Stimulated activated CD8-positive, alpha-beta memory T cell treated with anti-CD3 and anti-CD28 coated beads, Interleukin-4, amount 100 ng/mL, for 24 hours (primary cell): ENCODE measurements around the gene RPS10.
"Not testable (repeated sequence)": the region's sequence is repeated elsewhere in the genome, so short reads cannot be mapped to it uniquely, and the experiment has no call there.

ENCODE experiments used
- DNase-seq: peaks from one replicate; pipeline ENCODE4 v3.0.0-alpha.2; 2020; ENCODE audit warnings: low read depth

The RPS10 gene

DNA sequence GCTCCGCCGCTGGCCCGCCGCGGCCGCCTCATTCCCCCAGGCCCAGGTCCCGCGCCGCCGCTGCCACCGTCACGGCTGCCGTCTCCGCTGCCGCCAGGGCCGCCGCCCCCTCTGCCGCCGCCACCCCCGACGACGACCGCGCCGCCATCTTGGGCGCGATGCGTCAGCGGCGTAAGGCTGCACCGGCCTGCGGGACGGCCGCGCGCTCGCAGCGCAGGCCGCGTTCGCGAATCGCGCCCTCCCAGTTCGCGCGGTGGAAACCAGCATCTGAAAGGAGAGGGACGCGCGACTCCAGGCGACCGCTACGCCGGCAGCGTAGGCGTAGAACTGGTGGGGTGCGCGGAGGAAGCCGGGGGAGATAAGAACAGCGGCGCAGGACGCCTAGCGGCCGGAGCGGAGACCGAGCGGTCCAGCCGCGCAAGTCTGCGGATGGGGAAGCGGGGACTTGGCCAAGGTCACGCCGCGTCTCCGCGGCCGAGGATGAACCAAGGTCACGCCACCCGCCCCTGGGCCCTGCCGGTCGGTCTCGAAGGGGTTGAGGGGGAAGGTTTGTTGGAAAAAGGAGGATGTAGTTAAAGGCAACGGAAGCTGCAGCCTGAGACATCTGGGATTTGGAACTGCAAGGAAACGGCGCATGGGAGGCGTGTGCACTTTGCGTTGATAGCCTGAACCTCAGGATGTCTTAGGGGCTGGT lies 33.2 kb downstream of the RPS10 start, which contains the start of gene NUDT3:
Gene NUDT3 (minus strand): TSS at position 173 of the 694 bp plus-strand sequence. CDS start 307 bp downstream, outside the sequence.
- peak; percentile 87 for DNase-seq

DNA sequence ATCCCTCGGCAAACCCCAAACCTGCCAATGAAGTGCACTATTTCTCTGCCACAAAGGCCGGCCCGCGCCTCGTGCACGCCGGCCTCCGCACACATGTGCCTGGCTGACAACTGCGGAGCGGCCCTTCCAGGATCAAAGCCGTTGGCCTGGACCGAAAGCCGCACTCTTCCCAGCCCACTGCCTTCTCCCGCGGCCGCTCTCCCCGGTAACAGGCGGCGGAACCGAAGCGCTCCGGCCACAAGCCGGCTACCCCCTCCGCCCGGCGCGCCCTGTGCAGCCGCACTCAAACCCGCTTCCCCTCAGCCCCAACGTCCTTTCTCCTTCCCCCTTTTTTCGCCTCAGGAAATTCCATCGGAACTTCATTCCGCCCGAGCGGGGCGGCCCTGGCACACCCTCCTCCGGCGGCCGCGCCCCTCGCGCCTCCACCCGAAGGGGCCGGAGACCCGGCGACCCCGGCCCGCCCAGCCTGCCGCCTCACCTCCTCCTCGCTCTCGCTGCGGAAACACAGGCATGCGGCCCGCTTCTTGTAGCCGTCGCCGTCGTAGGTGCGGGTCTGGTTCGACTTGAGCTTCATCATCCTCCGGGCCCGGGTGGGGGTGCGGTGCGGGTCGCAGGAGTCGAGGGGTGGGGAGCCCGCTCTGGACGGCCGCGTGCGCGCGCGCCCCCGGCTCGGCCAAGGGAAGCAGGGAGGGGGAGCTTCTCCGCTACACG lies 33.9 kb downstream of the RPS10 start:
- peak; percentile 33 for DNase-seq

DNA sequence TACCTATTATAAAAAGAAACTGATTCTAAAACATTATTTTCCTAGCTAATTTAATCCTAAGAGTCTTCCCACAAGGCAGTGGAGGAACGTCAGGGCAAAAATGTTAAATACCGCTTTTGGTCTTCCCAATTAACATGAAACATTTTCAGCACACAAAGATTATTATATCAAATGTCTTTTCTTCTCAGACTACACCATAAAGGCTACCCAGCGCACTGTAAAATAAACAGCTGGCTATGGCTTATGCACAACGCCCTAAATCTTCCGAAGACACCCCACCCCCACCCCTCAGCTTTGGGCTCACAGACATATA lies 34.4 kb downstream of the RPS10 start:
- no peak for DNase-seq

DNA sequence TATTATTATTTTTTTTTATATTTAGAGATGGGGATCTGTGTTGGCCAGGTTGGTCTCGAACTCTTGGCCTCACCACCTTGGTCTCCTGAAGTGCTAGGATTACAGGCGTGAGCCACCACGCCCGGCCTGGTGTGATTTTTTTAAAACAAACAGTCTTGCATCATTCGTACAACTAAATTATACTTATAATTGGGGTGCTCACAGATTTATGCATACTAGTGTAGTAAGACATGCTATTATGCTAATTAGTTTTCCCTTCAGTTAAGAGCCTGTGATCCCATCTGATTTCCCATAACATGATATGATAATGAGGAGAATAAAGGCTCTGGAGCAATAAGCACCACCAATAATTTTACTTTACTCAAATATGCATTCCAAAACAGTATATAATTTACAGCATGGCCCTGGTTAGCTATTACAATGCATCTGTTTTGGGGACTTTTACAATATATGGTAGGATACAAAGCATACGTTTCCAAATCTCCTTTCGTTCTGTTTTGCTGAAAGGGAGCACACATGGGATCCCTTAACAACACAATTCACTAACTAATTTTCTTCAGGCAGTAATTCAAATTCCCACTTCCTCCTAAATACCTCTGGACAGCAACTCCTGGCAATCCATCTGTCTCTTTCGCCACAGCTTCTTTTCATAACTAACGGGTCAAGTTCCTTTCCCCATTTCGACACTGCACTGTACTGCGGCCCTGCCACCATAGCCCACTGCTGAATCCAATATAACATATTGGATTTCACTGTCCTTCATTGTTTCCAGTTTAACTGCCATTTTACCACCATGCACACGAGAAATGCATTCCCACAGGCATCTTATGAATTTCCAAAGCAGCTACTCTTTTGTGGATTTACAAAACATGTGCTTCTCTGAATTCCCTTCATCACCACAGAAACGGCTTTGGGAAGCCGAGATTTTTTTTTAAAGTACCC lies 35.1 kb downstream of the RPS10 start:
- no peak for DNase-seq

DNA sequence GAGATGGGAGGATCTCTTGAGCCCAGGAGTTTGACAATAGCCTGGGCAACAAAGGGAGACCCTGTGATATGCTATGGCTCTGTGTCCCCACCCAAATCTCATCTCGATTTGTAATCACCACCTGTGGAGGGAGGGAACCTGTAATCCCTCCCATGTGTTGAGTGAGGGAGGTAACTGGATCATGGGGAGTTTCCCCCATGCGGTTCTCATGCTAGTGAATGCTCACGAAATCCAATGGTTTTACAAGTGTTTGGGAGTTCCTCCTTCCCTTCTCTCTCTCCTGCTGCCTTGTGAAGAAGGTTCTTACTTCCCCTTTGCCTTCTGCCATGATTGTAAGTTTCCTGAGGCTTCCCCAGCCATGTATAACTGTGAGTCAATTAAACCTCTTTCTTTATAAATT lies 36.8 kb downstream of the RPS10 start:
- no peak for DNase-seq

DNA sequence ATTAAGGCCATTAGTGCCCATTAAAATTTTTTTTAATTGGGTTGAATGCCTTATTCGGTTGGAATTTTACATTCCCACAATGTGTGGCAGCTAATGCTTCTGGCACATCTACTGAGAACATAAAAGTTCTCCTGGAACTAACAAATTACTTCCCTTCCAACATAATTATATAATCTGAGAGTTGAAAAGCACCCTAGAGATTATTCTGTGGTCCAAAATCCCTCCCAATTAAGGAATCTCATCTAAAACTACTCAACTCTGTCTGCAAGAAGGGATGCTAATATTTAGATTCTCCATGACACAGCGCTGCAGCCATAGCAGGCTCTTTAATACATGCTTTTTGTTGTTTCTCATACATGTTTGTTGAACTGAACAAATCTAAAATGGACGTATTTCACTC lies 37.4 kb downstream of the RPS10 start:
- no peak for DNase-seq

DNA sequence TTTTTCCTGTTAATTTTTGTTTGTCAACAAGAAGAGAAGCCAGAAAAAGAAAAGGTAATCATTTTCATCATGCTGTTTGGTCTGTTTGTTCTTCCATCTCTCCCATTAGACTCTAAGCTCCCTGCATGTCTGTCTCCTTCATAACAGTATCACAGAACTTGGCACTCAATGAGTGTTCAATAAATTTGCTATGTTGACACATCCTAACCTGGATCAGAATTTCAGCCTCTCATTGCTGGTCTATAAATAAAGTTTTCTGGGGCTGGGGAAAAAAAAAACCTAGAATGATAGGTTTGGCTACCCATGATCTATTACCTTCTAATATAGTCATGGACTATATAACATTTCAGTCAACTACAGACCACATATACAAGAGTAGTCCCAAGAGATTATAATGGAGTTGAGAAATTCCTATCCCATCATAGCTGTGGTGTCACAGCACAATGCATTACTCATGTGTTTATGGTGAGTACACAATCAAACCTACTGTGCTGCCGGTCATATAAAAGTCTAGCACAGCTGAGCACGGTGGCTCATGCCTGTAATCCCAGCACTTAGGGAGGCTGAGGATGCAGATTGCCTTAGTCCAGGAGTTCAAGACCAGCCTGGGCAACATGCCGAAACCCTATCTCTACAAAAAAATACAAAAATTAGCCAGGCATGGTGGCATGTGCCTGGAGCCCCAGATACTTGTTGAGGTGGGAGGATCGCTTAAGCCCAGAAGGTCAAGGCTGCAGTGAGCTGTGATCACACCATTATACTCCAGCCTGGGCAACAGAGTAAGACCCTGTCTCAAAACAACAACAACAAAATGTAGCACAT lies 39.3 kb downstream of the RPS10 start:
- no peak for DNase-seq

DNA sequence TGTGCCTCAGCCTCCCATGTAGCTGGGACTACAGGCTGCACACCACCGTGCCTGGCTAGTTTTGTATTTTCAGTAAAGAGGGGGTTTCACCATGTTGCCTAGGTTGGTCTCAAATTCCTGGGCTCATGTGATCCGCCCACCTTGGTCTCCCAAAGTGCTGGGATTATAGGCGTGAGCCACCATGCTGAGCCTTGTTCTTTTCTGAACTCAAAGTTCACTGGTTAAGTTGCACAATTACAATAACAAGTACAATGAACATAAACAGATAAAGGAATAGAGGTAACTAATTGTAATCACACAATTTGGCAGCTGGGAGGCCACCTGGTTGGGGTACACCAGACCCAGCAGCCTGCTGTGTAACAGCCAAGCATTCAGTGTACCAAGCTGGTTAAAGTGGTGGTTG lies 40.1 kb downstream of the RPS10 start:
- DNase-seq = no peak

DNA sequence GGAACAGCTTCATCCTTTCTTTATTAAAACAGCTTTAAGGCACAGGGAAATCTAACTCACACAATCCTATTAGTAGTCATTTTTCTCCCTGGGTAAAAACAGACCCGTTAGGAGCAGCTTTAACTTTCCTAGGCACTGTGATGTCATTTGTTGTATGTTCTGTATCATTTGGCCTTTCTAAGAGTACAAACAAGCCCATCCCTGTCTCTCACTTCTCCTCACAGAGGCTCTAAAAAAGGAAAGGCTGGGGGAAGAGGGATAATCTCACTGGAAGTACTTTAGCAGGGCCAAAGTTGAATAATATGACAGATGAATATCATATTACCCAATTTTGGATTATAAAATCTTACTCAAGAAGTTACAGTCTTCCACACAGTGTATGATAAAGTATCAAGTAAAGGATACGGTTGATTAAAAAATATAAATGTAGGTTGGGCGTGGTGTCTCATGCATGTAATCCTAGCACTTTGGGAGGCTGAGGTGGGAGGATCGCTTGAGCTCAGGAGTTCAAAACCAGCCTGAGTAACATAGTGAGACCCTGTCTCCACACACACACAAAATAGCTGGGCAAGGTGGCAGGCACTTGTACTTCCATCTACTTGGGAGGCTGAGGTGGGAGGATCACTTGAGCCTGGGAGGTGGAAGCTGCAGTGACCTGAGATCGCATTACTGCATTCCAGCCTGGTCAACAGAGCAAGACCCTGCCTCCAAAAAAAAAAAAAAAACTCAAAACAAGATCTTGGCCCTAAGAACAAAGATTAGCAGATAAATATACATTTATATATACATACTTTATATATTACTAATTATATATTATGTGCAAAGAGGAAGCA lies 41.3 kb downstream of the RPS10 start:
- no peak for DNase-seq

DNA sequence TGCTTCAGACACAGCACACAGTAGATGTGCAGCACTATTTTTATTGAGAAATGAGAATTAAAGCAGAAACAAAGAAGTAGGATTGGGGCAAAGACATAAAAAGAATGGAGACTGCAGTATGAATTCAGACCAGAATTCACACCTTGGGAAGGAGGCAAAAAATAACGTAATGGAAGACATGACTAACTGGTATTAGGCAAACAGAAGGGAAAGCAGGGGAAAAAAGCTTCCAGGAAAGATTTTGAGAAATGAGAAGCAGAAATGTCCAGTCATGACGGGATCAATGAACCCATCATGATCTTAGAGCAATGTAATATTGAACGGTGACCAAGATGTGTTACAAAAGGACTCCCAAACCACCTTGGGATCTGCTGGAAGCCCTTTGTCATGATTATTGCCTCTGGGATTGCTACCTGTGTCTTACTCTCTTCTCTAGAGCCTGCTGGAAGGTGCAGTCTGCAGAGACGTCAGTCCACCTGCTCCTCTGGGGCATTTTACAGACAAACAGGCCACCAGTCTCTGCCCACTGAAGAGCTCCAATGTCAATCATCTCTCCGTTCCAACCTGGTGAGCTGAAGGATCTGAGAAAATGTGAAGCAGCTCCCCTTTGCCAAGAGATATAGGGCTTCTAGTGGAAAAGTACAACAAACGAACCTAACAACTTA lies 42.1 kb downstream of the RPS10 start:
- DNase-seq = no peak

DNA sequence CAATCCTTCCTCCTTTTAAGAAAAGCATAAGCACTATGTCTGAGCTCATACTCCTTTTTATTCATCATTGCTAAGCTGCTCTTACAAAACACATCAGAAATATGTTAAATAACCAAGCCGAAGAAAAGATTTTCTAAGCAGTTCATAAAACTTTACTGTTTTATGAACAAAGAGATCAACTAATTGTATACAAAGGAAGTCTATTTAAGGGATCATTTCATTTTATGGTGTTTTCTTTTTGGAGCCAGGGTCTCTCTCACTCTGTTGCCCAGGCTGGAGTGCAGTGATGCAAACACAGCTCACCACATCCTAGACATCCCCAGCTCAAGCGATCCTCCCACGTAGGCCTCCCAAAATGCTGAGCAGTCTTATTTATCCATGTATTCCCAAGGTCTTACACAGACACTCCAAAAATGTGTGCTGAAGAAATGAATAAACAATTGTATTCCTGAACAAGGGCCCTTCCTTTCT lies 42.7 kb downstream of the RPS10 start:
- DNase-seq = no peak

DNA sequence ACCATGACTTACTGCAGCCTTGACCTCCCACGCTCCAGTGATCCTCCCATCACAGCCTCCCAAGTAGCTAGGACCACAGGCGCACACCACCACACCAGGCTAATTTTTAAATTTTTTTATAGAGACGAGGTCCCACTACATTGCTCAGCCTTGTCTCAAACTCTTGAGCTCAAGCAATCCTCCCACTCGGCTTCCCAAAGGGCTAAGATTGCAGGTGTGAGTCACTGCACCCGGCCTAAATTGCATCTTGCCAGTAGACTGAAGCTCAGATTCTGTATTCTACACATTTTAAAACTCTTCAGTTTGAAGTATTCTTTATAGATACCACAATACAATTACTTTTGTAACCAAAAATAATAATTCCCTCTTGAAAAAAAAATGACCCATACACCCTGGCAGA lies 44.8 kb downstream of the RPS10 start:
- DNase-seq = no peak

DNA sequence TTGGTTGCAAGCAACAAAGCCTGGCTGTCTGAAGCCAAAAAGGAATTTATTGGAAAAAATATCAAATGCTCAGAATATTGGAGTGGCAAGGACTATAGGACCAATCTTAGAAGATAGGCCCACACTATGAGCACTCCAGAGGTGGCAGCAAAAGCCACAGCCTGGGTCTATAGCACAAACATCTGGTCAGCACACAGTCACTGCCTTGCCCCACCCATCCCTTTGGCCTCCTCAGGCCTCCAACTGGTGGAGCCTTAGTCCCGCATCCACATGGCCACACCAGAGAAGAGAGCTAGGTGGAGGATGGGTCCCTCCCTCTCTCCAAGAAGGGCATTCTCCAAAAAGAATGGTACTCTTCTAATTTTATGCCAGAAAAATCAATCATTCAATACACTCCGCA lies 47.4 kb downstream of the RPS10 start:
- DNase-seq = no peak

DNA sequence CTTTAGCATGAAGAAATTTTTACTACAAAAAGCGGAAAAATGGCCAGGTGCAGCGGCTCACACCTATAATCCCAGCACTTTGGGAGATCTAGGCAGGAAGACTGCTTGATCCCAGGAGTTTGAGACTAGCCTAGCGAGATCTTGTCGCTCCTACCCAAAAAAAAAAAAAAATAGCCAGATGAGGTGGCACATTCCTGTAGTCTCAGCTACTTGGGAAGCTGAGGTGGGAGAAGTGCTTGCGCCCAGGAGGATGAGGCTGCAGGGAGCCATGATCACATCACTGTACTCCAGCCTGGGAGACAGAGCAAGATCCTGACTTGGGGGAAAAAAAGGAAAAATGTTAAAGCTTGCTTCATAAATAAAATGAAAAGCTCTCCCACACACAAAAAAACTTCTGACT lies 47.9 kb downstream of the RPS10 start:
- no peak for DNase-seq

DNA sequence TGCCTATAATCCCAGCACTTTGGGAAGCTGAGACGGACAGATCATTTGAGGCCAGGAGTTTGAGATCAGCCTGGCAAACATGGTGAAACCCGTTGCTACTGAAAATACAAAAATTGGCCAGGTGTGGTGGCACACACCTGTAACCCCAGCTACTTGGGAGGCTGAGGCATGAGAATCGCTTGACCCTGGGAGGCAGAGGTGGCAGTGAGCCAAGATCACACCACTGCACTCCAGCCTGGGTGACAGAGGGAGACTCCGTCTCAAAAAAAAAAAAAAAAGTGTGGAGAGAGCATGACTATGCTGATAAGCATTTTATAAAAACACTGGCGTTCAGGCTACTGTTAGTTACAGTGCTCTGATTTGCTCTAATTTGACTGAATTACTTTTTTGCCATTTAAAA lies 48.3 kb downstream of the RPS10 start:
- not testable (repeated sequence) for DNase-seq

DNA sequence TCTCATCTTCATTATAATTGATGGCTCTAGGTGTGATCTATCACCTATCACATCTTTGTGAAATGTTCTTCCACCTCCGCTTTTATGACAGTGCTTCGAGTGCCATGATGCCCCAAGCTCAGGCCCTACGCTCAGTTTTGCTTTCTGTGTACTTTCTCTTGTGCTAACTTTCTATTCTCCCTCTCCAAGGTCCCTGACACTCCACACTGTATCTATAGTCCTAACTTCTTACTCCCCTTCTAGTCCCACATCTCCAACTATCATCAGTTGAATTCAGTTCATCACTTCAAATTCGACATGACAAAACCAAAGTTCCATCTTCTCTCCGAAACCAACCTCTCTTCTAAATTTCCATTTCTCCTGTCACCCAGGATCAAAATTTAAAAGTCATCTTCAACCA lies 50.0 kb downstream of the RPS10 start:
- DNase-seq = no peak

DNA sequence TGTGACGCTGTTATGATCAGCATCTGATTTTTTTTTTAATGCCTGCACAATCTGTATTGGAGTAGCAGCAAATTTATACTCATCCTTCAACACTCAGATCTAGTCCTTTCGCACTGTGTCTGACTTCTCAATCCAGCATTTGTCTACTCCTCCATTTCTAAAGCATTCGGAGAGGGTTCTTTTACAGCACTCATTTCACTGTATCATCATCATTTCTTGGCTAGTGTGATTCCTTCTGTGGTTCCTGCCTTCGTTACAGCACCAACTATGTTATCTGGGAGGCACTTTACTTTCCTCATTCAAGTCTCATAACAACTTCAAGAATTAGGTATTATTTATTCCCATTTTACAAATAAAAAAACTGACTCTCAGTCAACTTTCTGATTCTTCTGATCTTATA lies 51.4 kb downstream of the RPS10 start:
- no peak for DNase-seq

DNA sequence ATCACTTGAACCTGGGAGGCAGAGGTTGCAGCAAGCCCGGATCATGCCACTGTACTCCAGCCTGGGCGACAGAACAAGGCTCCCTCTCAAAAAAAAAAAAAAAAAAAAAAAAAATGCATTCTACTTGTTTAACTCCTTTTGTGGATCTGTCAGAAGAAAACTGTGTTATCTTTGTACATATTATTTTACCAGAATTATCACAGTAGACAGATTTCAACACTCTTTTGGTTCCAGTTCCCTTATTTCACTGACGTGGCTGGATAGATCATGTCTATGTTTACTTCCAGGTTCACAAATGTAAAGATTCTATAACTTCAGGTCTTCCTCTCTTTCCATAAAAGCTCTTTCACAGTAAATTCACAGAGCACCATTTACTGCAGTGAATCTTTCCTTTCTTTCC lies 51.8 kb downstream of the RPS10 start:
- DNase-seq = no peak

DNA sequence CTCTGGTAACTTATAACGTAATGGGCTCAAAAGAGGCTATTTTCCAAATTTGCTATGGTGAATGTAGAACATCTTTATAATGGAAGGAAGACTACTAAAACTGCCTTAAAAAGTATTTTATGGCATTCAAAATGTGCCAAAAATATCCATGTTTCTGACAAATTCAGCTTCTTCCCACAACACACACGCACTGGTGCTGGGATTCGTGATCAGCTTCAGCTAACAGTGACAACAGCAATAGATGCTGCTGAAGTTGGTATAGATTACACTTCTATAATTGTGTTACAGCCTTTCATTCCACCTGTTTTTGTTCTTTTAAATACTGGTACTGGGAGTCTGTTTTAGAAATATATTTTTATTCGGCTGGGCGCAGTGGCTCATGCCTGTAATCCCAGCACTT lies 52.4 kb downstream of the RPS10 start:
- DNase-seq = no peak

DNA sequence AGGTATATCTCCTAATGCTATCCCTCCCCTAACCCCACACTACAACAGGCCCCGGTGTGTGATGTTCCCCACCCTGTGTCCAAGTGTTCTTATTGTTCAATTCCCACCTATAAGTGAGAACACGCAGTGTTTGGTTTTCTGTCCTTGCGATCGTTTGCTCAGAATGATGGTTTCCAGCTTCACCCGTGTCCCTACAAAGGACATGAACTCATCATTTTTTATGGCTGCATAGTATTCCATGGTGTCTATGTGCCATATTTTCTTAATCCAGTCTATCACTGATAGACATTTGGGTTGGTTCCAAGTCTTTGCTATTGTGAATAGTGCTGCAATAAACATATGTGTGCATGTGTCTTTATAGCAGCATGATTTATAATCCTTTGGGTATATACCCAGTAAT lies 54.0 kb downstream of the RPS10 start:
- not testable (repeated sequence) for DNase-seq
